GM12891 (cell line): ENCODE data around the gene POLA1.

Experiments
- PAX5 ChIP-seq: IDR thresholded peaks from 2 replicates; pipeline ENCODE4 v1.6.1; 2011; ENCODE audit warnings: low read length, moderate library complexity, mild to moderate bottlenecking; ENCODE audit not compliant: insufficient read depth, severe bottlenecking
- POLR2A ChIP-seq: IDR thresholded peaks from 2 replicates; pipeline ENCODE4 v1.6.1; 2011; ENCODE audit warnings: low read depth, low read length, control low read depth
- POLR2AphosphoS5 ChIP-seq: IDR thresholded peaks from 2 replicates; pipeline ENCODE4 v1.6.1; 2011; ENCODE audit warnings: low read depth, low read length, control low read depth
- TAF1 ChIP-seq: IDR thresholded peaks from 2 replicates; pipeline ENCODE4 v1.6.1; 2011; ENCODE audit warnings: low read depth, low read length, control low read depth

- TF ChIP-seq POLR2AphosphoS5 (no peak), TAF1 (no peak), POLR2A (no peak), PAX5 (no peak)
These were observed 313.6 kb downstream of the POLA1 start for GRCh38 chrX:25007059-25008053.
